GM21528 (cell line): ENCODE data around the gene RNF146.
"Not testable (repeated sequence)": the region's sequence is repeated elsewhere in the genome, so short reads cannot be mapped to it uniquely, and the experiment has no call there.

Experiments
- ATAC-seq: cut with Tn5 transposase; IDR thresholded peaks from one replicate; pipeline ENCODE4 v1.9.1; 2021; ENCODE audit warnings: mild to moderate bottlenecking, moderate library complexity; ENCODE audit not compliant: unreplicated experiment, low FRiP score

The RNF146 gene

DNA sequence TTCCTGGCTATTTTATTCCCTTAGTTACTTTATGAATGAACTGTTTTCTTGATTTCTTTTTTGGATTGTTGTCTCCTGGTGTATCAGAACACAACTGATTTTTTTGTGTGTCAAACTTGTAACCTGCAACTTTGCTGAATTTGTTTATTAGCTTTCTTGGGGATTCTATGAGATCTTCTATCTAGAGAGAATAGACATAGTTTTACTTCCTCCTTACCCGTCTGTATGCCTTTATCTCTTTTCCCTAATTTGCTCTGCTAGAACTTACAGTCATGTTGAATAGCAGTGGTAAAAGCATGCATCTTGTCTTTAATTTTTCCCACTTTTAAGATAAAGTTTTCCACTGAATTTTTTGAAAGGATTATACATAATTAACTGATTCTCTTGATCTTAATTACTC lies 13.2 kb downstream of the RNF146 start:
- no peak for ATAC-seq

DNA sequence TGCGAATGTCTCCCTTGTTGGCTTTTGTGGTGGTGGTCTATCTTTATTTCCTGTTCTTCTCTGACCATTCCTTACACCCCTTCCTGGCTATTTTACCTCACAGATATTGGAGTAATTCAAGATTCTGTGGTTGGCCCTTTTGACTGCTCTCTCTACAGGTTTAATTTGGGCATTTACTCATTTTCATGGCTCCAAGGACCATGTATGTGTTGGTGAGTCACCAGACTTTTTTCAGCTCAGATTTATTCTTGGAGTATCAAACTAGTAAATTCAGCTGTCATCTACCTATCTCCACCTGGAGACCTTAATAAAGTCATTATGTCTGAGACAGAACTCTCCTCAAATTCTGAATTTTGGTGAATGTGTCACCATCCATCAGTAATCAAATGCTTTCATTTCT lies 15.5 kb downstream of the RNF146 start:
- ATAC-seq, result no peak

DNA sequence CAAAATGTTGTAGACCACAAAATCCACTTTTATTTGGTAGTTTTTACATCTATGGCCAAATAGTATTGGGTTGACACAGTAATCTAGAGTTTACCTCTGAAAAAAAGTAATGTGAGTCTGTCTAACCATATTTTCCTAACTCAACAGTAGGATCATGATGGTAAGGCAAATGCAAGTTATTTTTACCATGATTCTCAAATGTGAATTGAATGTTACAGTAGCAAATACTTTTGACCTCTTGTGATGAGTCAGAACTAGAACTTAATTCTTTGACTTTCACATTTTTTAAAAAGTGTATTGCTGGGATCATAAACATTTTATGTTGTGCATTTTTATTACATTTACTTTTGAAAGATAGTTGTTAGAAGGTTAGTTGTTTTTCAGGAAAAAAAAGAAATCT lies 22.0 kb downstream of the RNF146 start:
- ATAC-seq, result no peak

DNA sequence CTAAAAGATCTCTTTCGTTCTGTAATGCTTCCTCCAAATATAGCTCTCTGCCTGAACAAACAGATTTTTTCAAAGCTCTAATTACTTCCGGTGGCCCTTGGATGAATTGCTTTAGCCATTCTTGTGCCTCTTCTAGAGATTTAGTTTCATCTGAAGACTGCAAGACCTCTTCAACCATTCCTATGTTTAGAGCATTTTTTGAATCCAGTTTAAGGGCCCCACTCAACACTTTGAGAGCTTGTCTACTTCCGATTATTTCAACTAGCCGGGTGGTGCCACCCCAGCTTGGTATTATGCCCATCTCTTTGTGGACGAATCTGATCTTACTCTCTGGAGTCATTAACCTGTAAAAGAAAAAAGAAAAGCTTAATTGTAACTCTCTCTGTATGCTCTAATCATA lies 23.3 kb downstream of the RNF146 start:
- no peak for ATAC-seq

DNA sequence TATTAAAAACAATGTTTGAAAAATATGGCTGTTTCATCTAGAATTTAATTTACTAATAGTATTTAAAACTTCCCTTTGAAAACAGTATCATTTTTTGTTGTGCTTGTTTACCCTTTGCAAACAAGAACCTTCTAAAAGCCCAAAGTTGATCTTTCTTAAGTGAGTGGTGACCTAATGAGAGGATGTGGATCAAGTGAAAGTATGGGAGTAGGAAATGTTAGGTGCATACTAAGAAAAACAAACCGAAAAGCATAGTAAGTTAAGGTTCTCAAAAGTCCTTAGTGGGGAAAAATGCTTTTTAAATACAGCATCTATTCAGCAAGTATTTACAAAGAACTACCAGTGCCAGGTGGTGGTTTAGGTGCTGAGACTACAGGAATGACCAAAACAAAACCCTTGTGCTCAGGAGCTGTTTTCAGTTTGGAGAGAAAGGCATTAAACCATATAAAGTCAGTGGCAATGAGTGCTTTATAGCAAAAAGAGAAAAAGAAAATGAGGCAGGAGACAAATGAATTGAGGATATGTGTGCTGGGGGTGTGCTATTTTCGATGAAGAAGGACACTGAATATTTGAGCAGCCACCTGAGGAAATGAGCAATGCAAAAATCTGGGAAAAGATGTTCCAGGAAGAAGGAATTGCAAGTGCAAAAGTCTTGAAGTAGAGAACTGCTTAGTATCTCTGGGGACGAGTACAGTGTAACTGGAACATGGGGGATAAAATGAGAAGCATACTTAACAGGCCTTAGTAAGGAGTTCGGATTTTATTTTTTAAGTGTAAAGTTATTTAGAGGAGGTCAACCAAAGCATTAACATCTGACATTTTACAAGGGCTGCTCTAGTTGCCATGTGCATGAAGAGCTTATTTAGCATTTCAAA lies 24.0 kb downstream of the RNF146 start:
- peak; percentile 11 for ATAC-seq

DNA sequence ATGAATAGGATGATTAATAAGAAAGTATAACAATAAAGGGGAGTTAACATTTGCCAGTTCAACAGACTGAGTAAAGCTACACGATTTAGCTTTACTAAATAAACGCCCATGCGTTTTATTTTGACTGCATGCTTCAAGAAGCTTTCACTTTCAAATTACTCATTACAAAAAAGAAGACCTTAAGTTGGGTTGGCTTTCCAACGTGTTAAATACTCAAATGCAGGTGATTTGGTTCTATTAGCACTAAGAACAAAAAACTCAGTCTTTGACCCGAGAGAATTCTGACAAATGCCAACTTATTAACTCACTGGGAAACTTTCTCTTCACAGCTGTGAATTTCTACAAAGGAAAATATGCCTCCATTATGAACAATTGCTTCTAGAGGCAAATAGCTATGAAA lies 24.8 kb downstream of the RNF146 start:
- peak; percentile 88 for ATAC-seq

DNA sequence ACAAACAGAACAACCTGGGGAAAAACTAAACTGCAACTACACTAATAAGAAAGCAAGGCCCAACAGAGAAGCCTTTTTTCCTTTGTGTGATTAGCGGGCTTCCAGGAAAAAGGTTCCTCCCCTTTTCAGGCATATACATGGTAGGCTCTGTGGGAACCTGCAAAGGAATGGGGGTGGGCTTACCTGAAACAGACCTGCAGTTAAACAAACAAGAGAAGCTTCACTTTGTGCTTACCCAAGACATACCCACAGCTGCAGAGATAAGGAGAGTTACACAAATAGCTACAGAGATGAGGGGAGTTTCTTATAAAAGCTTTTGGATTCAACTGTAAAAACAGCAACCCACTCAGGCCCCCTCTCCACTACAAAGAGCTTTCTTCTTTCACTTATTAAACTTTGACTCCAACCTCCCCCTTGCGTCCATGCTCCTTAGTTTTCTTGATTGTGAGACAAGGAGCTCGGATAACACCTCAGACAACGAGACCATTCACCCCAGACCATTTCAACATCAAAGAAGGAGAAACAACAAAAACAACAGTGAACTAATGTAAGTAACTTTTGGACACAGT lies 30.9 kb downstream of the RNF146 start:
- ATAC-seq, result no peak

DNA sequence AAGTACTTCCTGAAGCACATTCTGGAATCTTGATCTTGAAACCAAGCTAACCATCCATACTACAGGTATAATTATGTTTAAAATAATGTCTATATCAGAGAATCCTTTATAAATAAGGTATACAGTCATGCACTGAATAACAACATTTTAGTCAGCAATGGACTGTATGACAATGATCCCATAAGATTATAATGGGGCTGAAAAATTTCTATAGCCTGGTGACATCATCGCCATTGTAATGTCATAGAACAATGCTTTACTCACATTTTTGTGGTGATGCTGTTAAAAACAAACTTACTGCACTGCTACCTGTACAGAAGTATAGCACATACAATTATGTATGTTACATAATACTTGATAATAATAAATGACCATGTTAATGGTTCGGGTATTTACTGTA lies 31.8 kb downstream of the RNF146 start:
- ATAC-seq, result no peak

DNA sequence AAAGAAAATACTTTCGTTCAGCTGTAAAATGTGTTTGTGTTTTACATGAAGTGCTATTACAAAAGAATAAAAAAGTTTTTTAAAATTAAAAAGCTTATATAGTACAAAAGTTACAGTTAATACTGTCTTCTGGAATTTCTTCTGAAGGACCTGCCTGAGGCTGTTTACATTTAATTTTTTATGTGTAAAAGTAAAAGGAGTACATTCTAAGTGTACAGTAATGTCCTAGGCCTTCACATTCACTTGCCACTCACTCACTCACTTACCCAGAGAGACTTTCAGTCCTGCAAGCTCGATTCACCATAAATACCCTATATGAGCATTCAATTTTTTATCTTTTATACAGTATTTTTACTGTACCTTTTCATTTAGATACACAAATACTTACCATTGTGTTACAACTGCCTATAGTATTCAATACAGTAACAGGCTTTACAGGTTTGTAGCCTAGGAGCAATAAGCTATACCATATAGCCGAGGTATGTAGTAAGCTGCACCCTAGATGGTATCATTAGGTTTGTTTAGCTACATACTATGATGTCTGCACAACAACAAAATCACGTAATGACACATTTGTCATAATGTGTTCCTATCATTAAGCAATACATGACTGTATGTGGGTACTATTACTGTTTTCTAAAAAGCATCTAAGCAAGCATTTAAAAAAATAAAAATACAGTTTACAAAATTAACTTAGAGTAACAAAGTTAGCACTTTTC lies 33.0 kb downstream of the RNF146 start:
- no peak for ATAC-seq

DNA sequence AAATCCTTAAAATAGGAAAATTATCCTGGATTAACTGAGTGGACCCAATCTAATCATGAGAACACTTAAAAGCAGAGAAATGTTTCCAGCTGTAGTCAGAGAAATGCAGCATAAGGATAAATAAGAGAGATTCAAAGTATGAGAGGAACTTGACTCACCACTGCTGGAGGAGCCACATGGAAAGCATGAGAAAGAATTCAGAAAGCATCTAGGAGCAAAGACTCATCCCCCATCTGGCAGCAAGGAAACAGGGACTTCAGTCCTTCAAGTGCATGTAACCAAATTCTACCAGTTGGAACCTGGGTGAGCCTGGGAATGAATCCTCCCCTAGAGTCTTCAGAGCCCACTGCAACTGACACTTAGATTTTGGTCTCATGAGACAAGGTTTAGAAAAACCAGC lies 33.7 kb downstream of the RNF146 start:
- no peak for ATAC-seq

DNA sequence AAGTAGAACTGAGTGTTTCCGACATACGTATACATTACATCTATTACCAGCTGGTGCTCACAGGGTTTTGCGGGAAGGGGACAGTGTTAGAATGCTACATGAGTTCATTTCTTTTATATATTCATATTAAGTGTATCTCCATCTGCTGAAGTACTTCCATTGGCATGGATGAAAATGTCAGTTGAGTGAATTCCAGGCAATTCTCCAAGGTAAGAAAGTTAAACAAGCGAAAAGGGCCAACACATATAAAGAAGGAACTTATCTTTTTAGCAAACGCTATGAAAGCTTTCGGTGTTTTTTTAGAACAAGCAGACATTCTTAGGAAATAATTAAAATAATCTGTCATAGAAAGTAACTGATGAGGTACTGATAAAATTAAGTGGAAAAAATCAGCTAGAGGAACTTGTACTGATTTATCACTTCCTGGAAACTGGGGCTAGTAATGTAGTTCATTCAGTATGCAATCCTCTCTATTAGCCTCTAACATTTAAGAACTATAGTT lies 34.6 kb downstream of the RNF146 start:
- no peak for ATAC-seq

DNA sequence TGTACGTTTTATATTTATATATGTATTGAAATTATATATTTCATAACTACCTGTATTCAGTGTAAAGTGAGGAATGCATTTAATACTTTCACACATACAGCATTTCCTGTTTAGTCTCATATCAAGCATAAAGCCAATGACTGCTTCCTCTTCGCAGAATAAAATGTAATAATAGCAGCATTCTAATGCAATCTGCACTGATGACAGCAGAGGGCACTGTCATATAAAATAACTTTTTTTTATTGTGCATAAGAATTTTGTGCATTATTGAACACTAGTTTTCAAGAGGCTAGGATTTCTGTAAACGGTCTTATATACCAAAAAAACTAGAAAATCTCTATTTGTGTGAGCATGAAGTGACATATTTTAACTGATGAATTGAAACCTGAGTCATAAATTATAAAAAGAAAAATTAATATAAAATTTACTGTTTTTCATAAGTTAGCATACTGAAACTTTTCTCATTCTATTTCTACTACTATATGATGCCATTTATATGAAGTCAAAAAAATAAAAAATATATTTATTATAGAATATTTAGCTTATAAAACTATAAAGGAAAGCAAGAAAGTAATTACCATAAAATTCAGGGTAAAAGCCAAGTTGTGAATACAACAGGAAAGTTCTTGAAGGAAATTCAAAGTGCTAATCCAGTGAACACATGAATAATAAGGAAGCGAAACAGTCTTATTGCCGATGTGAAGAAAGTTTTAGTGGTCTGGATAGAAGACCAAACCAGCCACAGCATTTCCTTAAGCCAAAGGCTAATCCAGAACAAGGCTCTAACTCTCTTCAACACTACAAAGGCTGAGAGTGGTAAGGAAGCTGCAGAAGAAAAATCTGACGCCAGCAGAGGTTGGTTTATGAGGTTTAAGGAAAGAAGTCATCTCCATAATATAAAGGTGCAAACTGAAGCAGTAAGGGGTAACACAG lies 36.3 kb downstream of the RNF146 start:
- no peak for ATAC-seq

DNA sequence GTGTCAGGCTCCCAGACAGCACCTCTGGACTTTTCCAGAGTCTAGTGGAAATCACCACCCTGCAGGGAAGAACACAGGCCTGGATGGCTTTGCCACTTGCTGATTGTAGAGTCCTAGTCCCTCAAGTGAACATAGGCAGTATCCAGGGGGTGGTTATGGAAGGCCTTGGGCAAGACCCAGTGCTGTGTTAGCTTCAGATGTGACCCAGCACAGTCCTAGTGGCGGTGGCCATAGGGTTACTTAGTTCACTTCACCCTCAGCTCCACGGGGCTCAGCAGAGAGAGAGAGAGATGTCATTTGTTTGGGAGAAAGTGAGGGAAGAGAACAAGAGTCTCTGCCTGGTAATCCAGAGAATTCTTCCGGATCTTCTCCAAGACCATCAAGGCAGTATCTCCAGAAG lies 37.3 kb downstream of the RNF146 start:
- ATAC-seq, result no peak

DNA sequence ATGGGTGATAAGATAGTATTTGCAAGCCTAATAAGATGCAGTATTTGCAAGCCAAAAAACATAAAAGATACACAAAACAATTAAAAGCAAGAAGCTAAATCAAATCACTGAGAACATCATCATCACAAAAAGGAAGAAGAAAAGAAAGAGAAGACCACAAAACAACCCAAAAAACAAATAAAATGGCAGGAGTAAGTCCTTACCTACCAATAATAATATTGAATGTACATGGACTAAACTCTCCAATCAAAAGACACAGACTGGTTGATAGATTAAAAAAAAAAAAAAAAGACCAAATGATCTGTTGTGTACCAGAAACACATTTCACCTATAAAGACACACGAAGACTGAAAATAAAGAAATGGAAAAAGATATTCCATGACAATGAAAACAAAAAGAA lies 39.1 kb downstream of the RNF146 start:
- ATAC-seq, result no peak

DNA sequence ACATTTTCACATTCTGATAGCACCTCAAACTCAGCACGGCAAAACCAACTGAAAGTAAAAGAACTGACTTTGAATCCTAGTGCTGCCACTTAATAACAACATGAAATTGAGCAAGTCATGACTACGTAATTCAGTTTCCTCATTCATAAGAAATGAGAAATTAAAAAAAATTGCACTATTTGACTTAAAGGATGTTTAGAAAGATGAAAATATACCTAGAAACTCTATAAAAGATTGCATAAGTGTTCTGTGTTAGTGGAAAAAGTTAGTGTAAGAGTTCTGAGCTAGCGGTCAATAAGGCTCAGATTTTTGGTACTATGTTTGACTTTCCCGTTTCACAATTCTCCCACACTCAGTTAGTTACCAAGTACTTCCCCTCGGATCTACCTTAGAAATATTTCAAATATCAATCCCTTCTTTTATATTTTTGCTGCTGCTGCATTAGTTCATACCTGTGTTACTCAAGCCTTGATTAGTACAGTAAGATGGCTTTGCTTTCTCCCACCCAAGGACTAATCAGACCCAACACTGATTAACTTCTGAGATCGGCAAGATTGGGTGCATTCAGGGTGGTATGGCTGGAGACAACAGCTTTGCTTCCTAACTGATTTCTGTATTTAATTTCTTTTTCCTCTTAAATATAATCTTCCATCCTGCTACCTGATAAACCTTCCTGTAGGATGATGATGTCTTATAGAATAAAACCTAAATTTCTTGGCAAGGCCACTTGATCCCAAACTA lies 50.9 kb downstream of the RNF146 start:
- ATAC-seq, result no peak

DNA sequence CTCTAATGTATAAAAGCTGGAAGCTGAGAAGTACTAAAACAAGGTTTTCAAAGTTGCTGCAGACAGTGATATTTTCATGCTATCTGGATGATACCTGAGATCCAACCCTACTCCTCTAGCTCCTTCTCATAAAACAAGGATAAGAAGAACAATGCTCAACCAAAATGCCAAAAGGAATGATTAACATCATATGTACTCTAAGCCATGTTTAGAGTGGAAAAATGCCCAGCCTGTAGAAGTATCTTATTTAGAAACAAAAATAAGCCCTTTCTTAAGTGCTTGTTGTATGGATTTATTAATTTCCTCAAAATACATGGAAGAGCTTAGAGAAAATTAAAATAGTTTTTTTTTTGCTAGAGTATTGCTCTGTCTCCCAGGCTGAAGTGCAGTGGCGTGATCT lies 53.0 kb downstream of the RNF146 start:
- ATAC-seq, result no peak

DNA sequence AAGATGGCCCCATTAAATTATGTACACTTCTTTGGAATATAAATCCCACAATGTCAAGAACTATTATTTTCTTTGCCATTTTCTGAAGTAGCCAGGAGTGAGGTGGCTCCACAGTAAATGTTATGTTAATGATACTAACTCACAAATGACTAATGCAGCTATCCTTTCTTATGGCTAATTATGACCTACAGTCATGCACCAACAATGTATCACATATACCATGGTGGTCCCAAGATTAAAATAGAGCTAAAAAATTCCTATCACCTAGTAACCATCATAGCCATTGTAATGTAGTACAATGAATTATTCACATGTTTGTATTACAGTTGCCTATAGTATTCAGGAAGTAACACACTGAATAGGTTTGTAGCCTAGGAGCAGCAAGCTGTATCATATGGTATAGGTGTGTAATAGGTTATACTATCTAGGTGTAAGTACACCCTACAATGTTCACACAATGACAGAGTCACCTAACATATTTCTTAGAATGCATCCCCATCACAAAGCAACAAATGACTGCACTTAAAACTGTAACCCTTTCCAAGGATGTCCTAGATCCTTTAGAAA lies 61.5 kb downstream of the RNF146 start:
- ATAC-seq, result no peak

DNA sequence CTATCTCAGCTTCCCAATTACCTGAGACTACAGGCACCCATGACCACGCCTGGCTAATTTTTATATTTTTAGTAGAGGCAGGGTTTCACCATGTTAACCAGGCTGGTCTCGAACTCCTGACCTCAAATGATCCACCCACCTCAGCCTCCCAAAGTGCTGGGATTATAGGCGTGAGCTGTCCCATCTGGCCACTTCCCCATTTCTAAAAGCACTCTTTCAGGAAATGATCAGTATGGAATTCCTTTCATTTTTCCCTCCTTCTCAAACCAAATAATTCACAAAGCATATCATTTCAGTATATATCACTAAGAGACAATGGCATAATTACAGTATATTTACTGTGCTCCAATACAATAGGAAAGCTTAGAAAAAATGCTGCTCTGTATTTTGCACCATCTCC lies 64.6 kb downstream of the RNF146 start:
- ATAC-seq, result not testable (repeated sequence)

DNA sequence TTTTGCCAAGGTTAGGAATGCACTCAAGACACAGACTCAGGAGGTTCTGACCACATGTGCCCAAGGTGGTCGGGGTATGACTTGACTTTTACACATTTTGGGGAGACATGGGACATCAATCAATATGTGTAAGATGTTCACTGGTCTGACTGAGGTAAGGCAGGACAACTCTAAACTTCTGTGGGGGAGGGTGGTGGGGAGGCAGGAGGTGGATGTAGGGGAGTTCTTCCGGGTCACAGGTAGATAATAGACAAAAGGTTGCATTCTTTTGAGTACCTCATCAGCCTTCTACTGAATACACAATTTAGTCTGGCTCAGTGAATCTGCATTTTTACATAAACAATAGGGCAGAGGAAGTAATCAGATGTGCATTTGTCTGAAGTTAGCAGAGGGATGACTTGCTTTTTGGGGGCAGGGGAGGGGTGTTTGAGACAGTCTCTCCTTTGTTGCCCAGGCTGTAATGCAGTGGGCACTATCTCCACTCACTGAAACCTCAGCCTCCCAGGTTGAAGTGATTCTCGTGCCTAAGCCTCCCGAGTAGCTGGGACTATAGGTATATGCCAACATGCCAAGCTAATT lies 65.8 kb downstream of the RNF146 start:
- ATAC-seq, result no peak
